AG09319 (cell line): ENCODE measurements around the gene RBM20.

Experiments
- DNase-seq: peaks from one replicate; pipeline ENCODE4 v3.0.0-alpha.2; 2010; ENCODE audit warnings: low read depth; ENCODE audit errors: extremely low read depth
- TF ChIP-seq, protein P1 (sequence below): IDR thresholded peaks from 2 replicates; pipeline ENCODE4 v1.5.1; 2011; ENCODE audit warnings: low read depth, mild to moderate bottlenecking, inconsistent platforms, low read length, moderate library complexity

The RBM20 gene

DNA sequence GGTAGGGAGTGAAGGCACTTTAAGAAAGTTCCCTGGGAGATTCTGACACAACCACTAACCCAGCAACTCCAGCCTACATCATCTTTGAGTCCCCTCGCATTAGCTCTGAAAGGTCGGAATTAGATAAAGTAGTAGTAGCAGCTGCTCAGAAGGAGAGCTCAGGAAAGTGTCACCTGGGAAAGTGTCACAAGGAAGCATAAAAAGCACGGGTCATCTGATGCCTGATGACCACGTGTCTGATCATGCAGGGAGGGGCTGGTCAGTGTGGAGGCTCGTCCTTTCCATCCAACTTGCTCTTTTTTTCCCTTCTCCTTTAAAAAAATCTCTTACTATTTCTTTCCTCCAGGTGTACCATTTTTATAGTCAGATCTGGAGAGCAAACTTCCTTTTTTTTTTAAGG, 180.5 kb downstream of the RBM20 start:
- no peak for DNase-seq
- TF ChIP-seq, protein P1, sequence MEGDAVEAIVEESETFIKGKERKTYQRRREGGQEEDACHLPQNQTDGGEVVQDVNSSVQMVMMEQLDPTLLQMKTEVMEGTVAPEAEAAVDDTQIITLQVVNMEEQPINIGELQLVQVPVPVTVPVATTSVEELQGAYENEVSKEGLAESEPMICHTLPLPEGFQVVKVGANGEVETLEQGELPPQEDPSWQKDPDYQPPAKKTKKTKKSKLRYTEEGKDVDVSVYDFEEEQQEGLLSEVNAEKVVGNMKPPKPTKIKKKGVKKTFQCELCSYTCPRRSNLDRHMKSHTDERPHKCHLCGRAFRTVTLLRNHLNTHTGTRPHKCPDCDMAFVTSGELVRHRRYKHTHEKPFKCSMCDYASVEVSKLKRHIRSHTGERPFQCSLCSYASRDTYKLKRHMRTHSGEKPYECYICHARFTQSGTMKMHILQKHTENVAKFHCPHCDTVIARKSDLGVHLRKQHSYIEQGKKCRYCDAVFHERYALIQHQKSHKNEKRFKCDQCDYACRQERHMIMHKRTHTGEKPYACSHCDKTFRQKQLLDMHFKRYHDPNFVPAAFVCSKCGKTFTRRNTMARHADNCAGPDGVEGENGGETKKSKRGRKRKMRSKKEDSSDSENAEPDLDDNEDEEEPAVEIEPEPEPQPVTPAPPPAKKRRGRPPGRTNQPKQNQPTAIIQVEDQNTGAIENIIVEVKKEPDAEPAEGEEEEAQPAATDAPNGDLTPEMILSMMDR: no peak

DNA sequence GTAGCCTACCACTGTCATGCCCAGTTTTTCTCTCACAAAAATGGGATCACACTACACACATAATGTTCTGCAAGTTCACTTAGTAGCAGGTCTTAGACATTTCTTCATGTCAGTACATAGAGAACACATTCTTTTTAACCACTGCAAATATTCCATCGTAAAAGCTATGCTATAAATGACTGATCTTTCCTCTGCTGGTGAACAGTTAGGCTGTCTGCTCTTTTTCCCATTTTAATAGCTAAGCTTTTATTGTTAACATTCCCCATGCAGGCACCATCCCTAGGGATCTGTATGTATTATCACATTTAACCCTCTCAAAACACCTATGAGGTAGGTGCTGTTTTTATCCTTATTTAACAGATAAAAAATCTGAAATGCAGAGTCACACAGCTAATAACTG, 181.4 kb downstream of the RBM20 start:
- TF ChIP-seq, protein P1: no peak
- DNase-seq: no peak

DNA sequence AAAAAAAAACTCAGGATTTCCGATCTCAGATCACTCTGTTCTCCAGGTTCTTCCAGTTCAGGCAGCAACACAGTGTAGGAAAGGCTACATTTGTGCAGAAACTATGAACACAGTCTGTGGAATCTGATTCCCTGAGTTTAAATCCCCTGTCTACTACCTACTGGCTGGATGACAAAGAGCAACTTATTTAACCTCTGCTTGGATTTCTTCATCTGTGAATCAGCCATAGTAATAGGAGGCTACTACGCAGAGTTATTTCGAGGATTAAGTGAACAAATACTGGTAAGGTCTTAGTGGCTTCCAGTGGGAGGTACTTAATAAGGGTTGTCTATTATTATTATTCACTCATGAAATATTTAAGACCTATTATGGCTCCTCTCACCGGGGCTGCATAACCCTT, 183.3 kb downstream of the RBM20 start:
- TF ChIP-seq, protein P1: no peak
- no peak for DNase-seq

DNA sequence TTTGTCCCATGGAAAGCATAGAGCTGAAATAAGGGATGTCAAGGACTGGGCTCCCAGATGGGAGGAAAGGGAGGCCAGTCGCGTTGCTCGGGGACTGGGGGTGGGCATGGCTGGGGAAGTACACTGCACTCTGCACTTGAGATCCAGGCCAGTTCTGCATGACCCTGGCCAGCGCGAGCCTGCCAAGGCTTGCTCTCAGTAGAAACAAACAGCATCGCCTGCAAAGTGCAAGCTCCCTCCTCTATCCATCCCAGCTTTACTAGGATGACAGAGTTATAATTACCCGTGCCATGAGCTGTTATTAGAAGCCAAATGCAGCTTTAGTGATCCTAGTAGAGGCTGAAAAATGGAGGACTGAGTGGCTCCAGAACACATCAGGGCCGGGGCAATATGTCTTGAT, 183.7 kb downstream of the RBM20 start:
- DNase-seq: no peak
- TF ChIP-seq, protein P1: no peak

DNA sequence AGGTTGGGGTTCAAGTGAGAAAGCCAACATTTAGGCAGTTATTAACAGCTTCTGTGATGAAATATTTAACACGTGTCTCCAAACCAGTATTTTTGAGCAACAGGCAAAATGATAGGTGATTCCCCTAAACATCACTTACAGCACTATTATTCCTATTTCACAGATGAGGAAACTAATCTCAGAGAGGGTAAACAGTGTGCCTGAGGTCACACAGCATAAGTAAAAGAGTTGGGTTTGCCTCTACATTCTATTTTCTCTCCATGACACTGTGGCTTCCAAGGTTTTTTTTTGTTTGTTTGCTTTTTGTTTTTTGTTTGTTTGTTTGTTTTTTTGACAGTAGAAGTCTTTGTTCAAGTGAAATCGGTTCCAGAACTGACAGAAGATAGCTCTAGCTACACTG, 184.4 kb downstream of the RBM20 start:
- TF ChIP-seq, protein P1: no peak
- no peak for DNase-seq

DNA sequence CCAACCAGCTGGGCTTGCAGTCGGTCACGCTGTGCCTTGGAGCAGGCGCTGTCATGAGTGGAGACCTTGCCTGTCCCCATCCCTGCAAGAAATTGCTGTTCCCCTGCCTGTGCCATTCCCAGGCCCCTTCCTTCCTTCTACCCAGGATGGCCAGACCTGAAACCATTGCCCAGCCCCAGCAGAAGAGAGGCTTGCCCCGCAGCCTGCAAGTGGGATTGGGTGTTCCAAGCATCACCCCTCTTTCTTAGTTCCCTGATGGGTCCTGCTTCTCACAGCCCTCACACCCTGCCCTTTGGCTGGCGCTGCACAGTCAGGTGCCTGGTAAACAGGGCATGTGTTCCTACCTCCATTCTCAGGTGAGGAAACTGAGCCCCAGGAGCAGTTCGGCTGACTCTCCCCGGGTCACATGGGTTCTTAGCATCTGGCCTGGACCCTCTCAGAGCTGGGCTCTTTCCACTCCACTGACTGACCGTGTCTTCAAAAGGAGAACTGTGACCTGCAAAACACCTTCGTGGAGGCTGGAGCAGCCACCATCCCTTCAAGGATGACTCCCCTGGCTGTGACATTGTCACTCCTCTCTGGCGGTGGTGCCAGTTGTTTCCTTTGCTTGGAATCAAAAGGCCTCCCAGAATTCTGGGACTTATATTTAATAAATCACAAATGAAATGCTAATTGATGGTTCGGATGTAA, 185.7 kb downstream of the RBM20 start:
- no peak for DNase-seq
- TF ChIP-seq, protein P1: no peak

DNA sequence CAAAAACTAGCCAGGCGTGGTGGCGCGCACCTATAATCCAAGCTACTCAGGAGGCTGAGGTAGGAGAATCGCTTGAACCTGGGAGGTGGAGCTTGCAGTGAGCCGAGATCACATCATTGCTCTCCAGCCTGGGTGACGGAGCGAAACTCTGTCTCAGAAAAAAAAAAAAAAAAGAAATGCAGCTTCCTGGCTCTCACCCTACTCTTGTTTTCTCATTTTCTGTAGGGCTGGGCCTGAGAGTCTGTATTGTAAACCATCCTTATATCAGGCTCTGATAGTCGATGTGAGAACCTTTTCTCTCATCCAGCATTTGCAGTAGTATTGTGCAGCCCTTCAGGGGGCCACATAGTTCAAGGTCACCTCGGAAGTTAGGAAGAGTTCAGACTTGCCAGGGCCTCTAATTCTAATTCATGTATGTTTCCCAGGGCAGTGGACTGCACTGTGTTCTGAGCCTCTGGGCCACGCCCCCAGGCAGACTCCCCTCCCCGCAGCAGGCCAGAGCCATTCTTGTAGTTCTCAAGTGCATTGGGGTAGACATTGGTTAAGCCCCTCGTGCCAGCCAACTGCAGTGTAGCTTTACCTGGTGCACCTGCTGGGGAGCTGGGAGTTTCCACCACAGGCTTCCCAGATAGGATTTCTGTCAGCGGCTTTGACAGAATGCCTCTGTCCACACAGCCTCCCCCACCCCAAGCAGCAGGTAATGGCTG, 189.3 kb downstream of the RBM20 start:
- no peak for DNase-seq
- TF ChIP-seq, protein P1: no peak
